HEK293T (cell line): ENCODE data around the gene EDA.
A peak's percentile ranks its signal among the peaks of the same experiment; 100 is the strongest.

ENCODE experiments used
- CTCF ChIA-PET: fragments of 350-600 bp; formaldehyde crosslinking; extraction: SDS; loops from one replicate; lab custom pipeline; 2021; ENCODE audit warnings: antibody characterized with exemption, inconsistent platforms; lab: Yijun Ruan, JAX
- POLR2A ChIA-PET: fragments of 350-600 bp; formaldehyde crosslinking; extraction: SDS; loops from one replicate; lab custom pipeline; 2020; ENCODE audit warnings: antibody characterized with exemption, inconsistent platforms; lab: Yijun Ruan, JAX
- DNase-seq: peaks from one replicate; pipeline ENCODE4 v3.0.0; 2012; ENCODE audit warnings: mixed read lengths; ENCODE audit errors: extremely low spot score
- ARNT ChIP-seq: fragments of 450-650 bp; IDR thresholded peaks from 2 replicates; pipeline ENCODE4 v1.6.1; 2017; ENCODE audit warnings: mild to moderate bottlenecking
- BHLHE40 ChIP-seq: fragments of 450-650 bp; IDR thresholded peaks from 2 replicates; pipeline ENCODE4 v1.6.1; 2016; ENCODE audit warnings: mild to moderate bottlenecking, moderate library complexity, borderline replicate concordance
- CTBP1 ChIP-seq: fragments of 450-650 bp; IDR thresholded peaks from 2 replicates; pipeline ENCODE4 v1.6.1; 2016; ENCODE audit warnings: borderline replicate concordance
- ELF4 ChIP-seq: fragments of 450-650 bp; IDR thresholded peaks from 2 replicates; pipeline ENCODE4 v1.6.1; 2017; ENCODE audit warnings: antibody characterized with exemption
- FOXA1 ChIP-seq: fragments of 450-650 bp; IDR thresholded peaks from 2 replicates; pipeline ENCODE4 v1.6.1; 2016; ENCODE audit warnings: mild to moderate bottlenecking
- FOXK2 ChIP-seq: fragments of 450-650 bp; IDR thresholded peaks from 2 replicates; pipeline ENCODE4 v1.6.1; 2016; ENCODE audit warnings: mild to moderate bottlenecking
- FOXM1 ChIP-seq: fragments of 450-650 bp; IDR thresholded peaks from 2 replicates; pipeline ENCODE4 v1.6.1; 2017; ENCODE audit warnings: mild to moderate bottlenecking, borderline replicate concordance
- HDGF ChIP-seq: fragments of 450-650 bp; IDR thresholded peaks from 2 replicates; pipeline ENCODE4 v1.6.1; 2017; ENCODE audit warnings: antibody characterized with exemption, borderline replicate concordance
- L3MBTL2 ChIP-seq: fragments of 450-650 bp; conservative IDR thresholded peaks from 2 replicates; pipeline ENCODE4 v1.6.1; 2016; ENCODE audit warnings: mild to moderate bottlenecking
- LEF1 ChIP-seq: fragments of 450-650 bp; IDR thresholded peaks from 2 replicates; pipeline ENCODE4 v1.6.1; 2017; ENCODE audit warnings: mild to moderate bottlenecking, borderline replicate concordance
- NFRKB ChIP-seq: fragments of 450-650 bp; IDR thresholded peaks from 2 replicates; pipeline ENCODE4 v1.6.1; 2016; ENCODE audit warnings: mild to moderate bottlenecking, moderate library complexity
- SP1 ChIP-seq: fragments of 450-650 bp; IDR thresholded peaks from 2 replicates; pipeline ENCODE4 v1.6.1; 2017
- SUZ12 ChIP-seq: fragments of 450-650 bp; IDR thresholded peaks from 2 replicates; pipeline ENCODE4 v1.6.1; 2016; ENCODE audit warnings: mild to moderate bottlenecking
- TARDBP ChIP-seq: fragments of 450-650 bp; IDR thresholded peaks from 2 replicates; pipeline ENCODE4 v1.6.1; 2016
- ZNF384 ChIP-seq: fragments of 450-650 bp; IDR thresholded peaks from 2 replicates; pipeline ENCODE4 v1.6.1; 2016
- TF ChIP-seq, protein P1 (sequence below): fragments of 450-650 bp; IDR thresholded peaks from 2 replicates; pipeline ENCODE4 v1.6.1; 2016

EDA gene

DNA sequence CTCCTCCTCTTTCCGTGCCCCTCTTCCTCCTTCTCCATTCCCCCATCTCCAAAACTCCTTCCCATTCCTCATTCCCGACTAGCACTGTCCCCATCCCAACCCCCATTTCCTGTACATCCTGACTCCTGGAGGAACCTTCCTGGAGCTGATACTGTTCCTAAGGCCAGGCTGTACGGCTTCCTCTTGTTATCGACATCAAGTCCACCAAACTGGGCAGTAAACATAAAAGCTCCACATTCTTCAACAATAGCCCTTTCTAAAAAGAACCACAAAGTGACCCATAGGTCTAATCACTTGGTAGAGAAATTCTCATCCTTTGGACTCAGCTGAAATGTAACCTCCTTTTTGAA, 410.9 kb downstream of the EDA start:
- POLR2A ChIA-PET: no interaction called here
- DNase-seq: no peak
- CTCF ChIA-PET: no interaction called here
- TF ChIP-seq FOXK2 (no peak), ARNT (no peak), TARDBP (no peak), L3MBTL2 (no peak), SP1 (no peak), FOXA1 (no peak), SUZ12 (no peak), NFRKB (no peak), LEF1 (no peak), HDGF (no peak), ELF4 (no peak), ZNF384 (no peak), BHLHE40 (no peak), FOXM1 (no peak)
- TF ChIP-seq, protein P1, sequence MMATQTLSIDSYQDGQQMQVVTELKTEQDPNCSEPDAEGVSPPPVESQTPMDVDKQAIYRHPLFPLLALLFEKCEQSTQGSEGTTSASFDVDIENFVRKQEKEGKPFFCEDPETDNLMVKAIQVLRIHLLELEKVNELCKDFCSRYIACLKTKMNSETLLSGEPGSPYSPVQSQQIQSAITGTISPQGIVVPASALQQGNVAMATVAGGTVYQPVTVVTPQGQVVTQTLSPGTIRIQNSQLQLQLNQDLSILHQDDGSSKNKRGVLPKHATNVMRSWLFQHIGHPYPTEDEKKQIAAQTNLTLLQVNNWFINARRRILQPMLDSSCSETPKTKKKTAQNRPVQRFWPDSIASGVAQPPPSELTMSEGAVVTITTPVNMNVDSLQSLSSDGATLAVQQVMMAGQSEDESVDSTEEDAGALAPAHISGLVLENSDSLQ: no peak

DNA sequence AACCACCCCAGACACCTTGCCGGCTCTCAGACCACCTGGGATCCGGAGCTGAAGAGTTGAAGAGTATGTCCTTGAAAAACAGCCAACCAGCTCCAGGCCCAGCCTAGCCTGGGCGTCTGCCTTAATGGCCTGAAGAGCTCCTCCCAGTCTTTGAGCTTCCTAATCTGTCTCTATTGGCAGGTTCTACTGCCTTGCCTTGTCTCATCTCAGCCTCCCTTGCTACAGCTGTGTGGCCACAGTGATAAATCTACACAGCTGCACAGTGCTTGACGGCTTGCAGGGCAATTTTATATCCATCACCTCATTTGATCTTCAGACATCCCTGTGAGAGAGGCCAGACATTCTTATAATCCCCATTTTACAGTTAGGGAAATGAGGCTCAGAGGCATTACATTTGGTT, 413.9 kb downstream of the EDA start:
- no peak for TF ChIP-seq FOXA1
- no peak for TF ChIP-seq HDGF
- no peak for TF ChIP-seq NFRKB
- TF ChIP-seq FOXK2: no peak
- no peak for TF ChIP-seq LEF1
- no peak for TF ChIP-seq FOXM1
- TF ChIP-seq L3MBTL2: no peak
- TF ChIP-seq, protein P1: no peak
- TF ChIP-seq SUZ12: no peak
- no peak for TF ChIP-seq BHLHE40
- TF ChIP-seq CTBP1: no peak
- TF ChIP-seq SP1: no peak
- ChIA-PET POLR2A (interaction anchor here (1.5 to 1.9 kb wide), 2 partner anchors 104 to 605 kb away, joined by 3 to 5 read pairs; partner anchors contain the start of gene IGBP1), CTCF (interaction anchor here (0.5 to 2.6 kb wide), 14 partner anchors 10 to 606 kb away, joined by 3 to 27 read pairs (median 5); partner anchors contain the start of gene IGBP1)
- no peak for DNase-seq

DNA sequence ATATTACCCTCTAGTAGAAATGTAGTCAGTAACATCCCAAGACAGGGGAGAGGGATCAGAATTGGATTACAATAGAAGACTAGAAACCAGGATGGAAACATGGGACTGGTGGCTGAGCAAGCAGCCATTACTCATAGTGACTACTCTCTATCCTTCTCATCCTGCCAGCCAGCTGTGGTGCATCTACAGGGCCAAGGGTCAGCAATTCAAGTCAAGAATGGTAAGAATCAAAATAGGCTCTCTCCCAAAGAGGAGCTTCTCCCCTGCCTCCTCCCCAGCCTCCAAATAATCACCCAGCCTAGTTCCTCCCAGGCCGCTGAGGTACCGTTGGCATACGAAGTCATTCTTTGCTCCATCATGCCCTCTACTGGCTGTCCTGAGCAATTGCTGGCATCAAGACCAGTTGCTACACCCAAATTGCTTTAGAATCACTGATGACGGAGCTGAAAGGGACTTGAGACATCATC, 414.4 kb downstream of the EDA start:
- DNase-seq: peak; percentile 77
- TF ChIP-seq FOXM1 (no peak), HDGF (no peak), SUZ12 (no peak), BHLHE40 (no peak), NFRKB (no peak), FOXK2 (no peak), SP1 (no peak), FOXA1 (no peak), LEF1 (no peak), TARDBP (no peak), ZNF384 (no peak), L3MBTL2 (no peak), ARNT (no peak), CTBP1 (no peak), ELF4 (no peak)
- TF ChIP-seq, protein P1: no peak
- ChIA-PET CTCF (interaction anchor here (0.6 to 2.6 kb wide), 13 partner anchors 9 to 606 kb away, joined by 3 to 27 read pairs (median 5); partner anchors contain the start of gene IGBP1), POLR2A (interaction anchor here (1.5 to 1.9 kb wide), 2 partner anchors 103 to 606 kb away, joined by 3 to 5 read pairs; partner anchors contain the start of gene IGBP1)

DNA sequence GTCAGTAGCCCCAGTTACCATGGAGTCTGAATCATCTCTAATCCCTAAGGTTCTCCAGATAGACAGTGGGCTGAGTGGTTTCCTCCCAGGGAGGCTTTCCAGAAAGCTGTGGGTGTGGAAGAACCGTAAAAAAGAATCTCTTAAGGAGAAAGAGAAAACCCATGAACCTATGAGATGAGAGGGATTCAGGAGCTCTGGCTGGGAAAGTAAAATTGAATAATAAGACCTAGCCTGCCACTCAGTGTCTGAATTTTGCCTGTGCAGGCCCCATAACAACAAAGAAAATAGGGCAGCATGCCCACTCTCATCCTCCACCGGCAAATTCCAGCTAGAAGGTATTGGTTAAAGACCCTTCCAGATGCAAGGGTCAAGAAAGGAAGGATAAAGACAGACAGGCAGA, 416.9 kb downstream of the EDA start:
- POLR2A ChIA-PET: no interaction called here
- no peak for DNase-seq
- TF ChIP-seq HDGF: no peak
- no peak for TF ChIP-seq FOXA1
- CTCF ChIA-PET: interaction anchor here (0.7 to 2.9 kb wide), 6 partner anchors 17 to 539 kb away, joined by 3 to 20 read pairs (median 4); partner anchors contain the start of gene IGBP1

DNA sequence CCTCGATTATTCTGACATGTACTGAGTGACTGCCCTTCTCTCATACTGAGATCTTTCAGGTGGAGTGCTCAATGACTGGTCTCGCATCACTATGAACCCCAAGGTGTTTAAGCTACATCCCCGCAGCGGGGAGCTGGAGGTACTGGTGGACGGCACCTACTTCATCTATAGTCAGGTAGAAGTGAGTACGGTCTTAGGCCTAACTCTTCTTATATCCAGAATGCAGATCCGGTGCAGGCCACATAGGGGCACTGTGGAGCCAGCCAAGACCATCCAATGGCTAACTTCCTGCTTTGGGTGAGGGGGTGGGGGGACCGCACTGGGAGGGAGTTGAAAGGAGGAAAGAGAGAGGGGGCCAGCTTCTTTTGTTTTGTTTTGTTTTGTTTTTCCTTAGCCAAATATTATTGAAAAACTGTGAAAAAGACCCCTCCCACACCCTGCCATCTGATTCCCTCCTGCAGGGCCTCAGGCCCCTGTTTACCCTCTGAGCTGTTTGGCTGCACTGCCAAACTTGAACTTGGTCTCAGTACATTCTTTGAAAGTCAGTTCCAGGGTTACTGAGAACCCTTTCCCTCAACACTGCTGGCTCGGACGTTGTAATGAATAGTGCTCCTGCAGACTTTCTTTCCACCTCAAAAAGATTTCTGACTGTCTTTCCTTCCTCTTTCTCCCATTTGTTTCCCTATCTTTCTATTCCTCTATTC, 417.6 kb downstream of the EDA start:
- peak; percentile 64 for DNase-seq
- TF ChIP-seq SUZ12 (no peak), HDGF (no peak), ELF4 (no peak), TARDBP (no peak), NFRKB (no peak), ARNT (no peak), FOXA1 (no peak), L3MBTL2 (no peak), BHLHE40 (no peak)
- ChIA-PET CTCF (interaction anchor here (0.7 to 2.9 kb wide), 4 partner anchors 17 to 527 kb away, joined by 3 to 20 read pairs (median 4); no protein-coding TSS in a partner anchor), POLR2A (no interaction called here)

DNA sequence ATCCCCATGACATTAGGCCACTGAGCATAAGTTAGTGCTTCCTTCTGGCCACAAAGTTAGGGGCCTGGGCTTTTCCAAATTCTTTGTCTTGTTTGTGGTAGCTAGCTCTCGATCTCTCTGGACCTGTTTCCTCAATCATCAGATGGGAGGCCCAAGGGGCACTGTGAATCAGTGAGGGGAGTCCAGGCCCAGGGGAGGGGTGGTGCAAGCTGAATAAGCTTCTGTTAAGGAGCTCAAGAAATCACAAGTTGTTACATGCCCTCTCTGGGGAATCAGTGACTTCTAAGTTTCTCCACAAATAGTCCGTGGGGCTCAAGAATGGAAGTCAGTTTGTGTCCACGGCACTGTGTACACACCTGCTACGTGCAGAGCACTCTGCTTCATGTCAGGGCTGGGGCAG, 418.7 kb downstream of the EDA start:
- no peak for TF ChIP-seq ZNF384
- DNase-seq: no peak
- ChIA-PET POLR2A (no interaction called here), CTCF (interaction anchor here (2.9 kb wide), 1 partner anchor 62 kb away, joined by 20 read pairs; no protein-coding TSS in a partner anchor)
